Measurements from ENCODE around the gene COL4A2.
"Not testable (repeated sequence)": the region's sequence is repeated elsewhere in the genome, so short reads cannot be mapped to it uniquely, and the experiment has no call there.

COL4A2 gene

GRCh38 chr13:110497003-110497402 lies 189.9 kb downstream of the COL4A2 start:
- ChIA-PET POLR2A (no interaction called here), CTCF (no interaction called here)
- Histone ChIP-seq H3K4me1 (ENCODE audit: control insufficient read depth, insufficient read depth, low read length) (0 out of 2 replicates have a peak, but pooled peaks cover 3% of the 10 kb centered on the region), H3K4me3 (ENCODE audit: low read depth, low read length) (no peak overlapping the region), H3K36me3 (ENCODE audit: control insufficient read depth in 2 of 2, insufficient read depth in 1 of 2, low read length in 2 of 2) (peaks cover 0 to 54% of the 10 kb centered on the region in 2 experiments; a peak in 1 of 3 replicates), H3K27ac (ENCODE audit: extremely low read depth, low read depth, low read length) (no peak overlapping the region), H3K9me3 (ENCODE audit: control insufficient read depth, insufficient read depth, low read depth, low read length) (no peaks in the 10 kb centered on the region)
- TF ChIP-seq ZBTB48 (tag by site-specific recombination; IDR thresholded peaks at IDR 0.05) (no peak), ZNF2 (tag by site-specific recombination; IDR thresholded peaks at IDR 0.05) (no peak), ZNF274 (IDR thresholded peaks at IDR 0.05; ENCODE audit: low read length) (no peak), ZNF274 (tag by site-specific recombination; IDR thresholded peaks at IDR 0.05; ENCODE audit: borderline replicate concordance) (no peak), GLI4 (tag by site-specific recombination; IDR thresholded peaks at IDR 0.05) (no peak), ZNF146 (tag by site-specific recombination; IDR thresholded peaks at IDR 0.05) (no peak), ZNF23 (tag by site-specific recombination; IDR thresholded peaks at IDR 0.05; ENCODE audit: borderline replicate concordance) (no peak), ZNF350 (tag by site-specific recombination; IDR thresholded peaks at IDR 0.05) (no peak), ZNF148 (tag by site-specific recombination; IDR thresholded peaks at IDR 0.05; ENCODE audit: borderline replicate concordance) (no peak), ZNF423 (tag by site-specific recombination; IDR thresholded peaks at IDR 0.05) (no peak), ZNF449 (tag by site-specific recombination; IDR thresholded peaks at IDR 0.05) (no peak), ZNF426 (tag by site-specific recombination; IDR thresholded peaks at IDR 0.05) (no peak)

- POLR2A ChIA-PET; H3K9me3 ChIP-seq (ENCODE audit: control insufficient read depth, insufficient read depth, low read depth, low read length); H3K4me3 ChIP-seq (ENCODE audit: low read depth, low read length); H3K27ac ChIP-seq (ENCODE audit: extremely low read depth, low read depth, low read length); H3K4me1 ChIP-seq (ENCODE audit: control insufficient read depth, insufficient read depth, low read length): not testable (repeated sequence)
- peaks cover 0 to 49% of the 10 kb centered on the region in 2 experiments; a peak in 1 of 3 replicates for H3K36me3 ChIP-seq (ENCODE audit: control insufficient read depth in 2 of 2, insufficient read depth in 1 of 2, low read length in 2 of 2)
- CTCF ChIA-PET = interaction anchor here (0.9 kb wide), 1 partner anchor 1498 kb away, joined by 3 read pairs; no protein-coding TSS in a partner anchor
Measured at GRCh38 chr13:110497896-110498295, 190.8 kb downstream of the COL4A2 start.

- peaks cover 0 to 52% of the 10 kb centered on the region in 2 experiments; a peak in 1 of 3 replicates for H3K36me3 ChIP-seq (ENCODE audit: control insufficient read depth in 2 of 2, insufficient read depth in 1 of 2, low read length in 2 of 2)
- no peaks in the 10 kb centered on the region for H3K9me3 ChIP-seq (ENCODE audit: control insufficient read depth, insufficient read depth, low read depth, low read length)
- 0 out of 2 replicates have a peak, but pooled peaks cover 3% of the 10 kb centered on the region for H3K4me1 ChIP-seq (ENCODE audit: control insufficient read depth, insufficient read depth, low read length)
- H3K27ac ChIP-seq (ENCODE audit: extremely low read depth, low read depth, low read length) = no peak overlapping the region
- POLR2A ChIA-PET = no interaction called here
- H3K4me3 ChIP-seq (ENCODE audit: low read depth, low read length) = no peak overlapping the region
- CTCF ChIA-PET = interaction anchor here (0.9 kb wide), 1 partner anchor 1498 kb away, joined by 3 read pairs; no protein-coding TSS in a partner anchor
- TF ChIP-seq ZNF292 (tag by site-specific recombination; IDR thresholded peaks at IDR 0.05; ENCODE audit: borderline replicate concordance, low read depth) (no peak), ZNF664 (tag by site-specific recombination; IDR thresholded peaks at IDR 0.05) (peak; percentile 59; the same call in 1 of the 2 replicates)
Measured at GRCh38 chr13:110498327-110498726, 191.2 kb downstream of the COL4A2 start.

GRCh38 chr13:110498765-110499164 lies 191.7 kb downstream of the COL4A2 start:
- TF ChIP-seq ZNF169 (tag by site-specific recombination; IDR thresholded peaks at IDR 0.05) (no peak), KLF17 (tag by site-specific recombination; IDR thresholded peaks at IDR 0.05) (no peak), ZNF214 (tag by site-specific recombination; IDR thresholded peaks at IDR 0.05; ENCODE audit: borderline replicate concordance) (no peak), ZXDB (tag by site-specific recombination; IDR thresholded peaks at IDR 0.05) (no peak), ZNF311 (tag by site-specific recombination; IDR thresholded peaks at IDR 0.05; ENCODE audit: borderline replicate concordance) (no peak), PRDM4 (tag by site-specific recombination; IDR thresholded peaks at IDR 0.05) (no peak), ZNF843 (tag by site-specific recombination; IDR thresholded peaks at IDR 0.05) (no peak)
- Histone ChIP-seq H3K36me3 (ENCODE audit: control insufficient read depth in 2 of 2, insufficient read depth in 1 of 2, low read length in 2 of 2) (peaks cover 0 to 55% of the 10 kb centered on the region in 2 experiments; a peak in 1 of 3 replicates), H3K4me3 (ENCODE audit: low read depth, low read length) (no peak overlapping the region), H3K4me1 (ENCODE audit: control insufficient read depth, insufficient read depth, low read length) (0 out of 2 replicates have a peak, but pooled peaks cover 3% of the 10 kb centered on the region), H3K9me3 (ENCODE audit: control insufficient read depth, insufficient read depth, low read depth, low read length) (no peaks in the 10 kb centered on the region), H3K27ac (ENCODE audit: extremely low read depth, low read depth, low read length) (no peak overlapping the region)
- ChIA-PET POLR2A (interaction anchor here (0.6 kb wide), 1 partner anchor 217 kb away, joined by 4 read pairs; no protein-coding TSS in a partner anchor), CTCF (no interaction called here)
